Right atrium auricular region (tissue), 2 donors: ENCODE data around the gene LRRK1. TPM values are rescaled to one million over a fixed set of nuclear protein-coding genes. Genes with fewer than 3 reads are reported as not detected.
A peak's percentile ranks its signal among the peaks of the same experiment; 100 is the strongest.

Source experiments
- DNase-seq: peaks from one replicate; pipeline ENCODE4 v3.0.0-alpha.2; 2019; ENCODE audit warnings: low spot score
- H3K27ac ChIP-seq, 2 donors: fragments of 200-600 bp; sonication (generic); 1 replicate in 1 of 2; 2 replicates in 1 of 2; pipeline ENCODE4 v1.5.1; 2016 to 2019
- H3K27me3 ChIP-seq, 2 donors: fragments of 200-600 bp; sonication (generic); one replicate each; pipeline versions ENCODE4 v1.5.1 to v1.6.0; 2017 to 2019
- H3K36me3 ChIP-seq: fragments of 200-600 bp; sonication (generic); one replicate; pipeline ENCODE4 v1.5.1; 2016
- H3K4me1 ChIP-seq, 2 donors: fragments of 200-600 bp; sonication (generic); one replicate each; pipeline versions ENCODE4 v1.5.1 to v1.6.0; 2017 to 2019
- H3K4me3 ChIP-seq, 2 donors: fragments of 200-600 bp; sonication (generic); 1 replicate in 1 of 2; 2 replicates in 1 of 2; pipeline ENCODE4 v1.5.1; 2017 to 2019; ENCODE audit warnings: mild to moderate bottlenecking in 1 of 2, moderate library complexity in 1 of 2
- H3K9me3 ChIP-seq, 2 donors: fragments of 200-600 bp; sonication (generic); one replicate each; pipeline ENCODE4 v1.5.1; 2019
- total RNA-seq, 2 donors: library from RNA; depleted of rRNA; stranded (reverse); fragments of >200 nt; gene quantifications; one replicate each; pipeline ENCODE4 v1.1.0, GENCODE V29; 2016
- TF ChIP-seq, protein P1 (sequence below), 2 donors: fragments of 200-600 bp; sonication (generic); IDR thresholded peaks; one replicate each; pipeline ENCODE4 v1.5.1; 2019; ENCODE audit warnings: antibody characterized with exemption in 2 of 2

The LRRK1 gene
- total RNA-seq, 2 donors from 2014 or later = 1.9 to 4.4 TPM

- TF ChIP-seq, protein P1, sequence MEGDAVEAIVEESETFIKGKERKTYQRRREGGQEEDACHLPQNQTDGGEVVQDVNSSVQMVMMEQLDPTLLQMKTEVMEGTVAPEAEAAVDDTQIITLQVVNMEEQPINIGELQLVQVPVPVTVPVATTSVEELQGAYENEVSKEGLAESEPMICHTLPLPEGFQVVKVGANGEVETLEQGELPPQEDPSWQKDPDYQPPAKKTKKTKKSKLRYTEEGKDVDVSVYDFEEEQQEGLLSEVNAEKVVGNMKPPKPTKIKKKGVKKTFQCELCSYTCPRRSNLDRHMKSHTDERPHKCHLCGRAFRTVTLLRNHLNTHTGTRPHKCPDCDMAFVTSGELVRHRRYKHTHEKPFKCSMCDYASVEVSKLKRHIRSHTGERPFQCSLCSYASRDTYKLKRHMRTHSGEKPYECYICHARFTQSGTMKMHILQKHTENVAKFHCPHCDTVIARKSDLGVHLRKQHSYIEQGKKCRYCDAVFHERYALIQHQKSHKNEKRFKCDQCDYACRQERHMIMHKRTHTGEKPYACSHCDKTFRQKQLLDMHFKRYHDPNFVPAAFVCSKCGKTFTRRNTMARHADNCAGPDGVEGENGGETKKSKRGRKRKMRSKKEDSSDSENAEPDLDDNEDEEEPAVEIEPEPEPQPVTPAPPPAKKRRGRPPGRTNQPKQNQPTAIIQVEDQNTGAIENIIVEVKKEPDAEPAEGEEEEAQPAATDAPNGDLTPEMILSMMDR (IDR thresholded peaks at IDR 0.05) = no peak
- Histone ChIP-seq H3K9me3 (no peaks in the 10 kb centered on the region), H3K4me1 (no peaks in the 10 kb centered on the region), H3K27me3 (no peaks in the 10 kb centered on the region), H3K4me3 (no peak overlapping the region), H3K27ac (no peak overlapping the region), H3K36me3 (no peaks in the 10 kb centered on the region)
- no peak for DNase-seq
Observed at GRCh38 chr15:100997442-100997841, 78.3 kb downstream of the LRRK1 start.

GRCh38 chr15:100998630-100999029 is 79.5 kb downstream of the LRRK1 start:
- H3K9me3 ChIP-seq = no peaks in the 10 kb centered on the region
- no peaks in the 10 kb centered on the region for H3K36me3 ChIP-seq
- TF ChIP-seq, protein P1 (IDR thresholded peaks at IDR 0.05) = no peak
- no peak for DNase-seq
- H3K27me3 ChIP-seq = no peaks in the 10 kb centered on the region
- no peak overlapping the region for H3K27ac ChIP-seq
- H3K4me1 ChIP-seq = no peaks in the 10 kb centered on the region
- H3K4me3 ChIP-seq = no peak overlapping the region

GRCh38 chr15:100999369-100999768 is 80.2 kb downstream of the LRRK1 start:
- Histone ChIP-seq H3K36me3 (no peaks in the 10 kb centered on the region), H3K4me3 (no peak overlapping the region), H3K27me3 (no peaks in the 10 kb centered on the region), H3K27ac (no peak overlapping the region), H3K4me1 (no peaks in the 10 kb centered on the region), H3K9me3 (no peaks in the 10 kb centered on the region)
- TF ChIP-seq, protein P1 (IDR thresholded peaks at IDR 0.05) = no peak
- peak; percentile 34 for DNase-seq

GRCh38 chr15:101000271-101000681 is 81.1 kb downstream of the LRRK1 start:
- DNase-seq = peak; percentile 42
- no peaks in the 10 kb centered on the region for H3K36me3 ChIP-seq

GRCh38 chr15:101001056-101001455 is 81.9 kb downstream of the LRRK1 start:
- no peak overlapping the region for H3K27ac ChIP-seq
- no peak overlapping the region for H3K4me3 ChIP-seq
- H3K9me3 ChIP-seq = no peaks in the 10 kb centered on the region
- H3K36me3 ChIP-seq = no peaks in the 10 kb centered on the region
- TF ChIP-seq, protein P1 (IDR thresholded peaks at IDR 0.05) = no peak
- H3K4me1 ChIP-seq = no peaks in the 10 kb centered on the region
- no peak for DNase-seq
- H3K27me3 ChIP-seq = no peaks in the 10 kb centered on the region

More at GRCh38 chr15:101000271-101000681, 81.1 kb downstream of the LRRK1 start:
- Histone ChIP-seq H3K27ac (no peak overlapping the region), H3K27me3 (no peaks in the 10 kb centered on the region), H3K4me1 (no peaks in the 10 kb centered on the region), H3K4me3 (no peak overlapping the region), H3K9me3 (no peaks in the 10 kb centered on the region)
- TF ChIP-seq, protein P1 (IDR thresholded peaks at IDR 0.05) = no peak

DNA sequence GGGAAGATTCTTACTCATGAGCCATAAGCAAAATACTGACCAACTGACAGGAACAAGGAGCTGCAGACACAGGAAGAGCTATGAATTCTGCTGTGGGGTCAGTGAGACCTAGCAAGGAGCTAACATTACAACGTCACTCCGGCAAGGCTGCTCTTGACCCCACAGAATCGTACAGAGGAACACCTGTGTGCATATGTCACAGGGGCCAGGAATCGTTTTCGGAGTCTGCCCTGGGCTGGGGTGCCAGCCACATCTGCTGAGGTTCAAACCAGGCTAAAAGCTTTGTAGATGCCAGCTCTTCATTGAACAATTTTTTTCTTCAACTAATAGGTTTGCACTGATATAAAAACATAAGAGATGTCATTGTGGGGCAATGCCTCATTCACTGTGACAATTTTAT is 82.6 kb downstream of the LRRK1 start:
- TF ChIP-seq, protein P1 (IDR thresholded peaks at IDR 0.05) = no peak
- Histone ChIP-seq H3K4me1 (peaks cover 0 to 1% of the 10 kb centered on the region in 2 donors), H3K27me3 (no peaks in the 10 kb centered on the region), H3K4me3 (no peak overlapping the region), H3K27ac (no peak overlapping the region), H3K9me3 (no peaks in the 10 kb centered on the region), H3K36me3 (no peaks in the 10 kb centered on the region)
- DNase-seq = no peak
